Measurements from ENCODE around the gene FLYWCH1.

The FLYWCH1 gene

DNA sequence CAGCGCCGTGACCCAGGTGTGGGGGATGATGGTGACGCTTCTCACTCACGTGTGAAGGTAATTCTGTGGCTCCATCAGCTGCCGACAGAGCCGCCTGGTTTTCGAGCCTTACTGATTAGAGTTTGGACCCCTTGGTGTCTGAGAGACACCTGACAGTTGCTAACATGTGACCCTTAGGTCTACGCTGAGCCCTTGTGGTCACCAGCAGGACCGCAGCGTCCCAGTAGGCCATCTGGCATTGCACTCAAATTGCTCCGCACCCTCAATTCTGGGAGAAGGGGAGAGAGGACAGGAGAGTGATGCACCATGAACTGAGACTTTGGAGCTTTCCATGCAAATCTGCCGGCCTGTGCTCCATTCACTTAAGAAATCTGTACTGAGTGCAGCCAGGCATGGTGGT lies 2.5 kb downstream of the FLYWCH1 start:
- no peak overlapping the region for H3K4me3 ChIP-seq (ENCODE audit: low read depth, low read length)
- DNase-seq (ENCODE audit: low read depth, low spot score) = no peak
- TF ChIP-seq, protein P1, sequence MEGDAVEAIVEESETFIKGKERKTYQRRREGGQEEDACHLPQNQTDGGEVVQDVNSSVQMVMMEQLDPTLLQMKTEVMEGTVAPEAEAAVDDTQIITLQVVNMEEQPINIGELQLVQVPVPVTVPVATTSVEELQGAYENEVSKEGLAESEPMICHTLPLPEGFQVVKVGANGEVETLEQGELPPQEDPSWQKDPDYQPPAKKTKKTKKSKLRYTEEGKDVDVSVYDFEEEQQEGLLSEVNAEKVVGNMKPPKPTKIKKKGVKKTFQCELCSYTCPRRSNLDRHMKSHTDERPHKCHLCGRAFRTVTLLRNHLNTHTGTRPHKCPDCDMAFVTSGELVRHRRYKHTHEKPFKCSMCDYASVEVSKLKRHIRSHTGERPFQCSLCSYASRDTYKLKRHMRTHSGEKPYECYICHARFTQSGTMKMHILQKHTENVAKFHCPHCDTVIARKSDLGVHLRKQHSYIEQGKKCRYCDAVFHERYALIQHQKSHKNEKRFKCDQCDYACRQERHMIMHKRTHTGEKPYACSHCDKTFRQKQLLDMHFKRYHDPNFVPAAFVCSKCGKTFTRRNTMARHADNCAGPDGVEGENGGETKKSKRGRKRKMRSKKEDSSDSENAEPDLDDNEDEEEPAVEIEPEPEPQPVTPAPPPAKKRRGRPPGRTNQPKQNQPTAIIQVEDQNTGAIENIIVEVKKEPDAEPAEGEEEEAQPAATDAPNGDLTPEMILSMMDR (IDR thresholded peaks at IDR 0.05; ENCODE audit: low read depth, low read length) = no peak
- in situ Hi-C loops (cut with HindIII; ENCODE audit: low sequenced_read_pairs) = no loop called here

DNA sequence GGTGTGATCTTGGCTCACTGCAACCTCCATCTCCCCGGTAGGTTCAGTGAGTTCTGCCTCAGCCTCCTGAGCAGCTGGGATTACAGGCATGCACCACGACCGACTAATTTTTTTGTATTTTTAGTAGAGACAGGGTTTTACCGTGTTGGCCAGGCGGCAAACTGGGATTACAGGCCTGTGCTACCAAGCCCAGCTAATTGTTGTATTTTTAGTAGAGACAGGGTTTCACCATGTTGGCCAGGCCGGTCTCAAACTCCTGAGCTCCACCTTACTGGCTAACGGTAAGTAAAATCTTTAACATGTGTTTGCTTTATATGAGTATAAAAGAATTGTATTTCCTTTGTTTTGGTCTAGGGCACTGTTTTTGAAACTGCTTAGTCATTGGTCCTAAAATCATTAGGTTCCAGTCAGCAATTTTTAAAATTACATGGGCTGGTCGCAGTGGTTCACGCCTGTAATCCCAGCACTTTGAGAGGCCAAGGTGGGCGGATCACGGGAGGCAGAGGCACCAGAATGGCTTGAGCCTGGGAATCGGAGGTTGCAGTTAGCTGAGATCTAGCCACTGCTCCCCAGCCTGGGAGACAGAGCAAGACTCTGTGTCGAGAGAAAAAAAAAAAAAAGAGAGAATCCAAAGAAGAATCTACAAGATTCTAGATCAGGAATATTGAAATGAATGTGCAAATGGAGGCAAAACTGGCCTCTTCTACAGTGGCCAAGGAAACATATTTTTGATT lies 3.6 kb downstream of the FLYWCH1 start:
- DNase-seq (ENCODE audit: low read depth, low spot score) = no peak

DNA sequence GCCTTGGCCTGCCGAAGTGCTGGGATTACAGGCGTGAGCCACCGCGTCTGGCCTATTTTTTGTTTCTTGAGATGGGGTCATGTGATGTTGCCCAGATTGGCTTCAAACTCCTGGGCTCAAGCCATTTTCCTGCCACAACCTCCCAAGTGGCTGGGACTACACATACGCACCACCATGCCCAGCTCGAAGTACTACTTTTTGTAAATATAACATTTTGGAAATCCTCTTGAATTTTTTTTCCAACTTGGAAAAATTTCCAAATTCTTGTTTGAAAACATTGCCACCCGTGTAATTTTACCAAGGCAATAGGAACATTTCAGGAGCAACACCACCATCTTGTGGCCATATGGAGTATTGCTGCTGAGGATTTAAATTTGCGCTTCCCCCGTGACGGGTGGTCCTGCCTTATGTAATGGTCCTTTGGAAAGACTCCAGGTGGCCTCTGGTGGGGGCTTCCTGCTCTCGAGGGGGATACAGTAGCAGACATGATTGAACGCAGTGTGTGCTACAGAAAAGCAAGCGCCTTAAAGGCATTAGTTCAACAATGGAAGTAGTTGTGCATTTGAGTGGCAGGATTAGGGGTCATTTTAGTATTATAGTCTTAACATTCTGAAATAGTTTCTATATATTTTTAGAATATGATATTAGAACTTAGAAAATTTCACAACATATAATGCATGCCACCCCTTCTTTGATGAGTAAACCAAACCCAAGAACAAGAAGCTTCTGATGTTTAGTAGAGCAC lies 8.0 kb downstream of the FLYWCH1 start:
- TF ChIP-seq, protein P1 (IDR thresholded peaks at IDR 0.05; ENCODE audit: low read depth, low read length) = peak; percentile 82
- in situ Hi-C loops (cut with HindIII; ENCODE audit: low sequenced_read_pairs) = no loop called here
- no peak overlapping the region for H3K4me3 ChIP-seq (ENCODE audit: low read depth, low read length)
- DNase-seq (ENCODE audit: low read depth, low spot score) = peak; percentile 72

More for the DNA sequence above, 3.6 kb downstream of the FLYWCH1 start:
- H3K4me3 ChIP-seq (ENCODE audit: low read depth, low read length) = no peak overlapping the region
- TF ChIP-seq, protein P1 (IDR thresholded peaks at IDR 0.05; ENCODE audit: low read depth, low read length) = no peak
- in situ Hi-C loops (cut with HindIII; ENCODE audit: low sequenced_read_pairs) = no loop called here

DNA sequence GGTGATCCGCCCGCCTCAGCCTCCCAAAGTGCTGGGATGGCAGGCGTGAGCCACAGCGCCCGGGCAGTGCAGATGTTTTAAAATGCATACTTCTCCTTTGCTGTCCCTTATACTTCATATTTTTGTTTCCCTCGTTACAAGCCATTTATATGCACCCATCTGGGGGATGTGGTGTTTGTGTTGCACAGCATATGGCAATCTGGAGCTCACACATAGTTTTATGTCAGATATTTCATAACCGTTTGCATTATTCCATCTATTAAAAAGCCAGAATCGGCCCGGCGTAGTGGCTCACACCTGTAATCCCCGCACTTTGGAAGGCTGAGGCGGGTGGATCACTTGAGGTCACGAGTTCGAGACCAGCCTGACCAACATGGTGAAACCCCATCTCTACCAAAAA lies 11.8 kb downstream of the FLYWCH1 start:
- in situ Hi-C loops (cut with HindIII; ENCODE audit: low sequenced_read_pairs) = no loop called here
- TF ChIP-seq, protein P1 (IDR thresholded peaks at IDR 0.05; ENCODE audit: low read depth, low read length) = no peak

DNA sequence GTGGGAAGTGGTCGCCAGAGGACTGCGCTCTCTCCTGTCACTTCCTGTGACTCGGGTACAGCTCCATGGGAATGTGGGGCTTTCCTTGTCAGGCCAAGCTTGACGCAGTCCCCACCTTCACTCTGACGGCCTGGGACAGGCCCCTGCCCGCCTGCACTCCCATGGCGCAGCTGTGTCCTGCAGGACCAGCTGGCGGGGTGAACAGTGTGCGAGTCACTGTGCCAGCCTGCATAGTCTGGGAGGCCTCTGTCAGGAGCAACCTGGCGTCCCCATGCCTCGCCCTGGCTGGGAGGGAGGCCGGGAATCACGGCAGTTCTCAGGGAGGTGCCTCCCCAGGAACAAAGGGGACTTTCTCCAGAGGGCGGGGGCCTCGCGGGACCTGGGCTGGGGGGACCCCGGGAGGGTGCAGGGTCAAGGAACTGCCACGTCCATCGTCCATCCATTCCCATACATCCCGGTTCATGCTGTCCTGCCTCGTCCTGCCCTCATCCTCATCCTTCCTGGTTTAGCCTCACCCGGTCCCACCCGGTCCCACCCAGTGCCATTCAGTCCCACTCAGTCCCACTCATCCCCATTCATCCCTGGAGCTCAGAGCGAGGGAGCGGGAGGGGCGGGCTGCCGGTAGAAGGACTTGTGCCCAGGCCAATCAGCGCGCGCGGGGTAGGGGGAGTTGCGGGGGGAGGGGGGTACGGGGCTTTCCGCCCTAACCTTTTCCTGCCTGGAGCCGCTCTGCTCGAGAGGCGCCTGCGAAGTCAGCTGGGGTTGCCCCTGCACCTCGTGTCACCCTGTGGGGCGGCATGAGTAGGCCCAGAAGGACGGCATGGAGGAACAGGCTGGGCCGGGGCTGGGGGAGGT lies 13.4 kb downstream of the FLYWCH1 start:
- in situ Hi-C loops (cut with HindIII; ENCODE audit: low sequenced_read_pairs) = no loop called here
- no peak for DNase-seq (ENCODE audit: low read depth, low spot score)
- H3K4me3 ChIP-seq (ENCODE audit: low read depth, low read length) = no peak overlapping the region
- TF ChIP-seq, protein P1 (IDR thresholded peaks at IDR 0.05; ENCODE audit: low read depth, low read length) = no peak

More for the DNA sequence above, 11.8 kb downstream of the FLYWCH1 start:
- no peak overlapping the region for H3K4me3 ChIP-seq (ENCODE audit: low read depth, low read length)
- DNase-seq (ENCODE audit: low read depth, low spot score) = no peak

DNA sequence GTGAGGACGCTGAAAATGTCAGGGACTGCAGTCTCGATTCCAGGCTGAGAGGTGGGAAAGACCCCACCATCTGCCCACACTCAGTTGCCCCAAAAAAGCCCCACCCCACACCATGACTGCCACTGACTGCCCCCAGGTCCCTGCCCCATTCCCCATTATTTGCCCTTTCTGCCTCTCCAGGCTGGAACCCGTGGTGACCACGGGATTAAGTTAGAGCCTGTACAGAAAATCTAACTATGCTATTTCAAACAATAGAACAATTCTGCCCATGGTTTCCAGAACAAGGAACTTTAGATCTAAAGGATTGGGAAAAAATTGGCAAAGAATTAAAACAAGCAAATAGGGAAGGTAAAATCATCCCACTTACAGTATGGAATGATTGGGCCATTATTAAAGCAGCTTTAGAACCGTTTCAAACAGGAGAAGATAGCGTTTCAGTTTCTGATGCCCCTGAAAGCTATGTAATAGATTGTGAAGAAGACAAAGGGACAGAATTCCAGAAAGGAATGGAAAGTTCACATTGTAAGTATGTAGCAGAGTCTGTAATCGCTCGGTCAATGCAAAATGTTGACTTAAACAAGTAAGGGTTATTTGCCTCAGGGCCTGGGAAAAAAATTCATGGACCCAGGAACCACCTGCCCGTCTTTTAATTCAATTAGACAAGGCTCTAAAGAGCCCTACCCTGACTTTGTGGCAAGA lies 14.4 kb downstream of the FLYWCH1 start:
- in situ Hi-C loops (cut with HindIII; ENCODE audit: low sequenced_read_pairs) = no loop called here
- DNase-seq (ENCODE audit: low read depth, low spot score) = no peak
- TF ChIP-seq, protein P1 (IDR thresholded peaks at IDR 0.05; ENCODE audit: low read depth, low read length) = no peak
- no peak overlapping the region for H3K4me3 ChIP-seq (ENCODE audit: low read depth, low read length)

Data from astrocyte of the spinal cord (primary cell).